HG03342 (cell line): ENCODE data around the gene SEMA5A.

Experiments used
- ATAC-seq: cut with Tn5 transposase; IDR thresholded peaks from one replicate; pipeline ENCODE4 v1.9.1; 2021; ENCODE audit warnings: mild to moderate bottlenecking, moderate library complexity; ENCODE audit not compliant: unreplicated experiment

Gene SEMA5A

DNA sequence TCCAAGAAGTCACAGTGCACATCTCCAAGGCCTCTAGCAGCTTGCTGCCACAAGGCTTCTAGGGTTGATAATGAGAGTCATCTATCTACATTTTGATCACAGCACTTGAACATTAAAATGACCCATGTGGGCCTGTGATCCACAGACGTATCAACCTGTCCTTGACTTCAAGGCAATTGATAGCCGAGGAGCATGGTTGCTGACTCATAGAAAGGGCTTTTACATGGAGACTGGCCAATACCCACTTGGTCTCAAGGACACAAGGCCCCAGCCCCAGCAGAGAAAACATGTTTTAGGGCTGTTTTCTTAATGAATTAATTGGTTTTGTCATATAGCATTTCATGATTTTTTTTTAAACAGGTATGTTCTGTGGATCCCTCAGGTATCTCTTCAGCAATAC lies 314.0 kb downstream of the SEMA5A start:
- no peak for ATAC-seq

DNA sequence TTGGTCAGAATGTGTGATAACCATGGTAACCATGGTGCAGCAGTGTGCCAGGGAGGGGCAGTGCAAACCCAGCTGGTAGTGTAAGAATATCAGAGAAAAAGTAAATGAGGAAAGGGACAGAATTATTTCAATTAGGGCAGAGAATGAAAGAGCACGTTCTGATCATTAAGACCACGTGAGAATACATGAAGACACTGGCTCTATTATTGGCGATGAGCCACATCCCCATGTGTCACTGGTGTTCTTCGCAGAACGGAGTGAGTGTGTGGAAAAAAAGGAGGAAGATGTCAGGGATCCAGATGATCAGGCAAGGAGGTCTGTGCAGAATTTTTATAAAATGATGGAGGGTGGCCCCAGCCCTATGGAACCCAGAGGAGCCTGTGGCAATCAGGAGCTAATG lies 315.5 kb downstream of the SEMA5A start:
- no peak for ATAC-seq

DNA sequence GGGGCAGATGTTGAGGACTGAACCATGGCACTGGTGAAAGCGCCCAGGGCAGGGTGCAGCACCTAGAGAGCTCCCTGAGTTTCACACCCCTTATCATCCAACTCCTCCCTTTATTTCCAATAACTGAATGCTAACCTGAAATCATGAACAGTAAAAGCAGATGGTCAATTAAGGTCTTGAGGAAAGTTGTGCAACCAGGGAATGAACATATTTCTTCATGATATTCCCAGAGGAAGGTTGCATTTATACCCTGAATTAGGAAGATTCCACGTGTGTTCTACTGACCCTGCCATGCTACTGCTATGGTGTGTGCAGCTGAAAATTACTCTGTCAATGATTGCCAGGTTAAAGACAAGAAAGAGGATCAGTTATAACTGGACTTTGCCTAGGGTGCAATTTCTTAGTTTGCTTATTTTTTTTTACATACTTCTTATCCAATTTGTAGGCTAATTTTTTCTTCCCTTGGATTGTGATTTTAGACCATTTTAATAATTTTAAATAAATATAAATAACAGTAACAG lies 319.8 kb downstream of the SEMA5A start:
- ATAC-seq = no peak

DNA sequence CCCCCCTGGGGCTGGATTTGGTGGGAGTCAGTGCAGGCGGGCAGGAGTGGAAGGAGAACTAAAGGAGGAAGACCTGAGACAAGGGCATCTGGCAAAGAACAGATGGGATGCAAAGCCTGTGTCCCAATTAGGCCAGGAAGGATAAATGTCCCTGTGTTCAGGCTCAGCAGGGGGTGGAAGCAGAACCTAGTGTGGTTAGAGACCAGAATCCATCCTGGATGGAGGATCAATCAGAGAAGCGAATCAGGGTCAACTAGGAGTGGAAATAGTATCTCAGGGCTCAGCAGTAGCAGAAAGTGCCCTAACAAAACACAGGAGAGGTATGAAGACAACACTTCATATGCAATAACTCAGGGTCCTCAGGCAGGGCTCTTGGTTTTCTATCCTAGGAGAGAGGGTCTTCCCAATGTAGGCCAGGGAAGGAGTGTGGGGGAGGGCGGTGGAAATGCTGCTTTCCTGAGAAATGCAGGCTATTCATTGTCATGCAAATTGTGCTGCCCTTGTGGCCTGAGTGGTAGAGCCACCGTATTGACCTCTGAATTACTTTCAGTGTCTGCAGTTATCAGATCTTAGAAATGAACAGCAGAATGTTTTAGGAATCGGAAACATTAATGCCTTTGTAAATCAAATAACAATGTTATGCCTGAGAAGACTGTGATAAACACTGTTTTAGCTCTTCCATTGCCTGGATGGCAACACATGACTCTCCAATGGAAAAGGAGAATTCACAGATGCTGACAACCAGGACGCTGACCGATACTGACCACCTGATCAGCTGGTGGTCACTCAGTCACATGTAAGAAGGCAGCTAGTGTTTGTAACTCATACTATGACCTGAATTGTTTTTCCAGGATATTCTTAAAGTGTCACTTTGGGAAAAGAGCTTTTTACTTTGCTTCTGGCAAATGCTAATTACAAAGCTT lies 323.6 kb downstream of the SEMA5A start:
- no peak for ATAC-seq

DNA sequence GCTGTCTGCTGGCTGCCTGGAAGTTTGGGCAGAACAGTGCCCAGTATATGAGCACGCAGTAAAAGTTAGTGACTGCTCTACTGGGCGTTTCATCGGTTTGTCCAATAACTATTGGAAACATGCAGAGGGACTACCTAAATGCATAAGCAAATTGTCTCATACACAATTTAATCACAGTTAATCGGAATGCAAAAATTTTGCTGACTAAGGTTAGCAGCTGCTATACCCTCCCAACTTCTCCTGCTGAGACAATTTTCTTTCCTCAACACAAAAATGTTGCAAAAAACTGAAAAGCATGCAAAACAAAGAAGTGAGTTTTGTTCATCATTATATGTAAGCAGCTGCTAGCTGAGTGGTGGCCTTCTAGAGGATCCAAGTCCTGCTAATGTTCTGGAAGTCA lies 327.5 kb downstream of the SEMA5A start:
- no peak for ATAC-seq

DNA sequence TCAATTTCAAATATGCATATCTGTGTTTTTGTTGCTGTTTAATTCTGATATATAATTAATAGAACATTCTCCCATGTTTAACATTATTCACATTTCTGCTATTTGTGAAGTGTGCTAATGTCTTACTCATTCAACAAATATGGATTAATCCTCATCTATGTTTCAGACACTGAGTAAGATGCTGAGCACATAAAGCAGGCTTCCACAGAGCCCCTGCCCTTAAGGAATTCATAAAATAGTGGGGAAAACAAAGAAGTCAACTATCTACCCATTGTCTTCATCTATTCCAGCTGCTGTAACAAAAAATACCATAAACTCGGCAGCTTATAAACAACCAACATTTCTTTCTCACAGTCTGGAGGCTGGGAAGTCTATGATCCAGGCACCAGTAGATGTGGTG lies 333.3 kb downstream of the SEMA5A start:
- ATAC-seq = no peak

DNA sequence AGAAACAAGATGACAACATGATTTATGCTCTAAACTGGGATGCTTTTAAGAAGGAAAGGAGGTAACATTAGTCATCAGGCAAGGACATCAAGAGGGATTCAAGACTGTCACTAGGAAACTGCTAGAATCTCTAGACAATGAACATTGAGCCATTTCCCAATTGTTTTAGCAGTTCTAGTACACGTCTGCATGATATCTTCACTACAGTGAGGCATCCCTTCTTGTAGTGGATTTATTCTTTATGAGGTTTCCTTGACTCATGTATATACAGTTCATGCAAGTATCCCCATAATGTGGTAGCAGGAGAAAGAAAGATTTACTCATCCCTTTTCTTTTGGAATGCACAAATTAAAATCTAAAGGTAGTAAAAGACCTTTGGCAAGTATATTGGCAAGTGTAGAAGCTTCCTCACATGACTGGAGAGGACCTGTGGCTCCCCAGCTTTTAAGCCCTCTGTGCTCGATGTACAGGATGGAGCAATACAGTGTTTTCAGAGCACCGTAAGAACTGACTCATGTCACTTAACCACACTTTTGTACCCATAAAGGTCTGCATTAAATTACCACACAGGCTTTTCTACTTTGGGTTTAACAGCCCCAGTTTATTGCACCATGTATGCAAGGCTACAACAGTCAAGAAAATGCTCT lies 335.9 kb downstream of the SEMA5A start:
- no peak for ATAC-seq

DNA sequence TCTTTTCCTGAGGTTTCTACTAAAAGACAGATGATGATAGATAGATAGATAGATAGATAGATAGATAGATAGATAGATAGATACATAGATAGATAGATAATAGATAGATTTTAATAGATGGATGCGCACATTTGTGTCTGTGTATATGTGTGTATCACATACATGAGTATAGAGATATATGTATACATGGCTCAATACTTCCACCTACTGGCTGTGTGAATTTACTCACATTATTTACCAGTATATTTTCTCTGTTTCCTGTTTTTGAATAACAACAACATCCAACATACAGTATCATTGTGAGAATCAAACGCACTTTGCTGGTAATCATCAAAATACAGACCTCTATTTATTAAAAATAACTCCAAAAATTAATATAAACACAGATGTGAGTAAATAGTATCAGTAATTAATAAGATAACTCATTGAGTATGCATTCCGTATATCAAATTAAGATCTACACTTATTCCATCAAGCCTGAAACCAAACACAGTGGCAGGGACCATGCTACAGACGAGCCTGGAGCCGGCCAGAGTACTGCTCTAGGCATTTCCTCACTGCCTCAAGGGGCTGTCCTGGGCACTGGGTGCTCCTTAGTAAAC lies 338.0 kb downstream of the SEMA5A start:
- ATAC-seq = peak; percentile 77

DNA sequence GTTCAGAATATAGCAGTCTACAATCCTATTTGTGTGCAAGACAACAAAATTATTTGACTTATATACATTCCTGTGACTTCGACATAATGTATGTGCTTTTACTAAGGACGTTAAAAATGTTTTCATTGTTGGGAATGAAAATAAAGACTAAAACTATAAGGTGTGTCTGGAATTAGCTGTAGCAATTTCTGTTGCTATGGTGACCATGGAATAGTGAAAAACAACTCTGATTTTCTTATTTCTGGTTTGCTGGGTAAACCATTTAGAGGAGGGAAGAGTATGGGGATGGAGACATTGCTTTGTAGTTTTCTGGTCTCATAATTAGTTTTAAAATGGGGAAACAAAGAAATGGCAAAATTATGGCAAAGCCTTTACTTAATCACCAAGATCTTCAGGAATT lies 343.2 kb downstream of the SEMA5A start:
- ATAC-seq = no peak

DNA sequence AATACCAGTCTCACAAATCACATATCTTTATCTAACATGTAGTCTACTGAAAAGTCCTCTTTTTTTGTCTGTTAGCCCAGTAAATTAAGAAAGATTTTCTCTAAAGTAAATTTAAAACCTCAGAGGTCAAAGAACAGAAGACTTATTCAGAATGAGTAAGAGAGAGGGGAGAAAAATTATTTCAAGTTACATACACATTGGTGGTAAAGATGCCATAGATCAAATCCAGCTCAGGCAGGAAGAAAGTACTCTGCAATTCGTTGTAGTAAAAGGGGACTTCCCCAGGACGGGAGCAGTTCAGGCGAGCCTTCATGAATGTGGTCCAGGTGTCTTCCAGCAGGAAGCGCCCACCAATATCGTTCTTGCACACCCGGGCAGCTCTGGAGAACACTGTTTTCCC lies 344.1 kb downstream of the SEMA5A start:
- no peak for ATAC-seq

DNA sequence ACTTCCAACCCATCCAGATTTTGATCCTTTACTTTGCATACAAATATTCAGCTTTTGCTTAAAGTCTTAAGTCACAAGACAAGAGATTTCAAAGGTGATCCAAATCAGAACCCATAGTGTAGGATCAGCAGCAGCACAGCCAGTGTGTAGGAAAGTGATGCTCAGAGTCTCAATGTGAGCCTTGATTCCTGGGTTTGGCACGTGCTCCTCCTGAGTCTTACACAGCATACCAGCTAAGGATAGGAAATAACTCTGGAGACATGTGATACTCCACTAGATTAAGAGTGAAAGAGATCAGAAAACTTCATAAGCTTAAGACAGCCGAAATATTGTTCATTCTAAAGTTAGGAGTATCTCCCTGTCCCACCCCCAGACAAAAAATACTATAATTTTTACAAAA lies 344.9 kb downstream of the SEMA5A start:
- ATAC-seq = no peak

DNA sequence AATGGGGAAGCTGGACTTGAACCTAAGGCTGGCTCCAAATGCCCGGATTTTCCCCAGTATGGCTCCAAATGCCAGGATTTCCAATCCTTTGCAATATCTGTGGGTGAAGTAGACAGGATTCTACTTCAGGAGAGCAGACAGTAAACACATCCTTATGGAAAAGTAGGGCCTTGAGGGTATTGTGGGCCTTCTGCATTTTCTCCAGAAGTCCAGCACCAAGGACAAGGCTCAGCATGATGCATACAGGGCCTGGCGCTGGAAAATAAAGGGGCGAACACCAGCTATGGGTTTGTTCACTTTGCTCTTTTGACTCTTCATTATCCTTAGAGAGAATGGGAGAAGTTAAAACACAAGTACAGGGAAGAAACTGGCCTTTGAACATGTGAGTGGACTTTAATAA lies 347.5 kb downstream of the SEMA5A start:
- ATAC-seq = no peak

DNA sequence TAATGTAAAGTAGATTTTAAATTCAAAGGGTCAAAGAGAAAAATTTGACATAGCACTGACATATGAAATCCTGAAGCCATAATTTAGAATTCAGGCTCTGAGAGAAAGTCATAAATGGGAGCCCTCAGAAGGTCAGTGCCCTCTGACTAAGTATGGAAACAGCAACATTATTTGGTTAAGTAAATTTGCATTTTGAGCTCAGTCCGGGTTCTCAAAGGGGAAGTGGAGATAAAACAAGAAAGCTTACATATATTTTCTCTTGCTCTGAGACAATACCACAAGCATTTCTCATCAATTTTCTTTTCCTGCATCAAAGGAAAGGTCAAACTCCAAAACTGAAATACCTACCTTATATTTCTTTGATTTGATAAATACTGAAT lies 348.0 kb downstream of the SEMA5A start:
- ATAC-seq = peak; percentile 99

DNA sequence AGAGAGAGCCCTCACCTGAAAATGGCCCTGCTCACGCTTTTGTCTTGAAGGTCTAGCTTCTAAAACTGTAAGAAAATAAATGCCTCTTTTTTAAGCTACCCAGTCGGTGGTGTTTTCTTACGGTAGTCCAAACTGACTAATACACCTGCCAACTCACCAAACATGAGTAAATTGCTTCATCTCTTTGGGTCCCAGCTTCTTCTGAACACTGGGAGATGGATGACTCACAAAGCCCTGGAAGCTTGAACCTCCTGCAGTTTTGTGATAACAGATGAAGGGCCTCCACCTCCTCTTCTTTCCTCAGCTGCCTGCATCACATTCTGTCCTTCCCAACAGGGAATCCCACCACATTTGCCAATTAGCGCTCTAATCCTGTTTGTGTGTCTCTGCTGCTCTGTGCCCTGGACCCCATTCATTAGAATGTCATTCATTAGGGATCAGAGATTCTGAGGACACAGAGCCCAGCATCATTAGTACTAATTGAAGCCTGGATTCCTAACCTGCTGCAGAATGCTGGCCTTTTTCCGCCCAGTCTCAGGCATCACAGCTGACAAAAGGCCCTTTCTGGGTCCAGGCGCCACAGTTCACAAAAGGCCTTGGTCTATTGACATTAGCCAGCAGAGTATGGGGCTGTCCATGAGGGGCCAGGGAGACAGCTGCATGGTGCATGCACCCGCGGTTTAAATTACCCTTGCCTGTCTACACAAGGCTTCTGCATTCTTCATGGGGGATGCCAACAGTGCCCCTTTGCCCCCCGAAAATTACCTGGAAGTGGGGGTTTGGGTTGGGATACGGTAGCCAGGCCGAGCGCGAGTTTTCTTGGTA lies 349.3 kb downstream of the SEMA5A start:
- no peak for ATAC-seq

DNA sequence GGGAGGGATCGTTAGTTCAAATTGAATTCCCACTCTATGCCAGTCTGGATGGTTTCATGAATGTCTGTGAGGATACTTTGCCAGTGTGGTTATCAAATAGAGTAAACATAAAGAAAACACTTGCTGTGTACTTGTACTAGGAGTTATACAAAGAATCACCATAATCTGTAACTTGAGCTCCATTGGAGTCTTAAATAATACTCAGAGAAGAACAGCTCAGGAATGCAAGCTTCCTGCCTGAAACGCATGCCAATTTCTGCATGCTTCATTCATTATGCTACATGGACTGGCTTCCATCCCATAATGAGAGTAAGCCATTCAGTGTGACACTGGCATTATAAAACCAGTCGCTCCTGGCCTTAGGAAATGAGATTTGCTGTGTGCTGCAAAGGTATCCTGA lies 351.4 kb downstream of the SEMA5A start:
- ATAC-seq = no peak

DNA sequence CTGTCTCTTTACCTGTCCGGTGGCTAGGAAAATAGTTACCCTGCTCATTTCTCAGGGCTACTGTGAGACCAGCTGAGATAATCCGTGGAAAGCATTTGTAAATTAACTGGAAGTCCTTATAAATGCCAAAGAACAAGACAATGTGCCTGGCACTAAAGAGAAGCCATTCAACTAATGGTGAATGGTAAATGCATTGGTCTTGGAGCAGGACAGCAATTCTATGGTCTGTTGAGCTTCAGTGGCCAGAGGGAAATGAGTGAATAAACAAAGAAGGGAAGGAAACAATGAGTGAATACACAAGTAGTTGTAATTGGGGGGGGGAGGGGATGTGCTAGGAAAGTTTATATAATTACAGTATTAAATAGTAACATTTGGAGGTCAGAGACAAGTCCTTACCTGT lies 353.6 kb downstream of the SEMA5A start:
- ATAC-seq = no peak

DNA sequence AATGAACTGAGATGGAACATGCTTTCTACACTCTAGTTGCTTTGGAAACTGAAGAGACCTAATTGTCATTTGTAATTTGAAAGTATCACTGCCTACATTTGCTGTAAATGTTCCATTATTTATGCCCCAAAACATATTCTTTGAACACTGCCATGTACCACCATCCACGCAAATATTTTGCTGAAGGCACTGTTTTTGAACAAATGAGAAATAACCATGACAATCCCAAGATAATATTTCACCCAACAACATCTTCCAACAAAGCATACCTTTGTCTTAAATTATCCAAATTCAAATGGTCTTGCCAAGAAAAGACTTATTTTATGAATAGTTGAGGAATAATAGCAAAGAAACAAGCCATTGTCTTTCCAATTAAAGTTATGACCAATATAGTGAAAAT lies 356.2 kb downstream of the SEMA5A start:
- no peak for ATAC-seq

DNA sequence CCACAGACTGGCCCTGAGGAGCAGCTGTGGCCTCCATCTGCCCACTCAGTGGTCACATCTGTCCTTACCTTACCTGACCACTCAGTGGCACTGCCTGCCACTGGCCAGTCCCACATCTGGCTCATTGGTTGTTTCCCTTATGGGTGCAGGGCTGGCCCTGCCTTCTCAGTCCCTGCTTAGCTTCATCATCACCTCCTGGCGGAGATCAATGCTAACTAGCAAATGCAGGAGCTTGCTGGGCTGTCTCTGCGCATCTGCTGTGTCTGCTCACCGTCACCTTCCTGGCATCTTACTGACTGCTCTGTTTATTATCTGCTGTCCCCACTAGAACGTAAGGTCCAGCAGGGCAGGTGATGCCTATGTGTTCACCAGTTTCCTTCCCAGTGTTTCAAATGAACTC lies 356.9 kb downstream of the SEMA5A start:
- ATAC-seq = no peak

DNA sequence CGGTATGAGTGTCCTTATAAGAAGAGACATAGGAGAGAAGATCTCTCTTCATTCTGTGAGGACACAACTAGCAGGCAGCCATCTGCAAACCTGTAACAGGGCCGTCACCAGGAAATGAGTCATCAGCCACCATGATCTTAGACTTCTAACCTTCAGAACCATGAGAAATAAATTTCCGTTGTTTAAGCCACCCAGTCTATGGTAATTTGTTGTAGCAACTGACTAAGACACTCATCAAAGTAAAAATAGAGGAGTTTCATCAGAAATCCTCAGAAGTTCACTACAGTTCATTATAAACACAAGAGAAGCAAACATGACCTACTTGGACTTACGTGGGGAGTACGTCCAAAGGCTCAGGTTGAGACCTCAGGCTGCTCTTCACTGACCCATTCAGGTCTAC lies 357.7 kb downstream of the SEMA5A start:
- ATAC-seq = no peak

DNA sequence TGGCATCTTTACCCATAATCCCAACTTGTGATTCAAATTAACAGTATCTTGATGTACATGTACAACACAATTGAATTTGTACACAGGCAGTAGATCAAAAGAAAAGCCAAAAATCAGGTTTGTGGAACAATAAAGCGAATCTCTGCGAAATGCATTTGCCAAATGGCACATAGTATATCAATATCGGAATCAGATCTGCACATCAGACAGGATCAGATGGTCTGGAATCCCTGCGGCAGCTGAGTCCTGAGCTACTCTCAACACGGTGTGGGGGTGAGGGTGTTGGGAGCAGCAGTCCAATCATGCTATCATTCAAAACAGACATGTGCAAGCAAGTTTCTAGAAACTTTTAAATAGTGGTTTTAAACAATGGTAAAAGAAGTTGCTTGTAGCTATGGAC lies 358.3 kb downstream of the SEMA5A start:
- no peak for ATAC-seq

DNA sequence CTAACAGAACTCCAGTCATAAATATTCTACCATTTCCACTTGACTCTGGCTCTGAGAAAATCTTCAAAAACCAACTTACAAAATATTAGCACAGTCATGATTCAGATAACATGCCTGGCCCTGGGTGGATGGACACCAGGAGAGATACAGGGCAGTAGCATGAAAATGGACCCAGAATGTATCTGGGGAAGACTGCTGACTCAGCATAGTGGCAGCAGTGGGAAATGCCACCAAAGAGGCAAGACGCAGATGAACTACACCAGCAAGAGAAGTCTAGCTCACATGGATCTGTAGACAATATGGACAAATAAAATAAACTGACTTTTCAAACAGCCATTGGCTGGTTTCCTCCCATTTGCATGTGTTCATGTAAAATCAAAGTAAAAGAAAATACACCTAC lies 359.8 kb downstream of the SEMA5A start:
- no peak for ATAC-seq
